ENCODE data around the gene TMCO5A.

DNA sequence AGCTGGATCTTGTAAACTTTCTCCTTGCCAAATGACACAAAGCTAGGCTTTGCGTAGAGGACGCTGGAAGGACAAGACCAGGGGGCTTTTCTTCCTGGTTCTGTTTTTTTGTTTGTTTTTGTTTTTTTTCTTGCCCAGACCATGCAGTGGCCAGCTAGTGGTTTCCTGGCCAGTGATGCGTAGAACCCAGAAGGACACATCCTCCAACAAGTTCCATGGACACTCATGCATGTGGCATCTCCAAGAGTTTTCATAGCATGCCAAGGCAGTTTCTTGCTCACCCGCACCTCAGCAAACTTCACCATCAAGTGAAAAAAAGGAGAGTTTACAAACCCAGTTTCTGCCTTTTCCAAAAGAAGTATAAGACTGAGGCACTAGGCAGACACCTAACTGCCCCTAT, 46.1 kb upstream of the TMCO5A start:
- no peak for TF ChIP-seq U2AF1 (optimal IDR thresholded peaks at IDR 0.05; ENCODE audit: low read depth, low read length)
- TF ChIP-seq, protein P1, sequence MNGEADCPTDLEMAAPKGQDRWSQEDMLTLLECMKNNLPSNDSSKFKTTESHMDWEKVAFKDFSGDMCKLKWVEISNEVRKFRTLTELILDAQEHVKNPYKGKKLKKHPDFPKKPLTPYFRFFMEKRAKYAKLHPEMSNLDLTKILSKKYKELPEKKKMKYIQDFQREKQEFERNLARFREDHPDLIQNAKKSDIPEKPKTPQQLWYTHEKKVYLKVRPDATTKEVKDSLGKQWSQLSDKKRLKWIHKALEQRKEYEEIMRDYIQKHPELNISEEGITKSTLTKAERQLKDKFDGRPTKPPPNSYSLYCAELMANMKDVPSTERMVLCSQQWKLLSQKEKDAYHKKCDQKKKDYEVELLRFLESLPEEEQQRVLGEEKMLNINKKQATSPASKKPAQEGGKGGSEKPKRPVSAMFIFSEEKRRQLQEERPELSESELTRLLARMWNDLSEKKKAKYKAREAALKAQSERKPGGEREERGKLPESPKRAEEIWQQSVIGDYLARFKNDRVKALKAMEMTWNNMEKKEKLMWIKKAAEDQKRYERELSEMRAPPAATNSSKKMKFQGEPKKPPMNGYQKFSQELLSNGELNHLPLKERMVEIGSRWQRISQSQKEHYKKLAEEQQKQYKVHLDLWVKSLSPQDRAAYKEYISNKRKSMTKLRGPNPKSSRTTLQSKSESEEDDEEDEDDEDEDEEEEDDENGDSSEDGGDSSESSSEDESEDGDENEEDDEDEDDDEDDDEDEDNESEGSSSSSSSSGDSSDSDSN (IDR thresholded peaks at IDR 0.05; ENCODE audit: borderline replicate concordance in 1 of 2, low read depth in 2 of 2, low read length in 2 of 2), result no peak
- TF ChIP-seq, protein P2, sequence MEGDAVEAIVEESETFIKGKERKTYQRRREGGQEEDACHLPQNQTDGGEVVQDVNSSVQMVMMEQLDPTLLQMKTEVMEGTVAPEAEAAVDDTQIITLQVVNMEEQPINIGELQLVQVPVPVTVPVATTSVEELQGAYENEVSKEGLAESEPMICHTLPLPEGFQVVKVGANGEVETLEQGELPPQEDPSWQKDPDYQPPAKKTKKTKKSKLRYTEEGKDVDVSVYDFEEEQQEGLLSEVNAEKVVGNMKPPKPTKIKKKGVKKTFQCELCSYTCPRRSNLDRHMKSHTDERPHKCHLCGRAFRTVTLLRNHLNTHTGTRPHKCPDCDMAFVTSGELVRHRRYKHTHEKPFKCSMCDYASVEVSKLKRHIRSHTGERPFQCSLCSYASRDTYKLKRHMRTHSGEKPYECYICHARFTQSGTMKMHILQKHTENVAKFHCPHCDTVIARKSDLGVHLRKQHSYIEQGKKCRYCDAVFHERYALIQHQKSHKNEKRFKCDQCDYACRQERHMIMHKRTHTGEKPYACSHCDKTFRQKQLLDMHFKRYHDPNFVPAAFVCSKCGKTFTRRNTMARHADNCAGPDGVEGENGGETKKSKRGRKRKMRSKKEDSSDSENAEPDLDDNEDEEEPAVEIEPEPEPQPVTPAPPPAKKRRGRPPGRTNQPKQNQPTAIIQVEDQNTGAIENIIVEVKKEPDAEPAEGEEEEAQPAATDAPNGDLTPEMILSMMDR (IDR thresholded peaks at IDR 0.05 in 2 of 3, conservative IDR thresholded peaks at IDR 0.05 in 1 of 3; ENCODE audit: insufficient read depth in 2 of 3, low read depth in 1 of 3, low read length in 3 of 3), result no peak
- no peak for TF ChIP-seq YBX1 (IDR thresholded peaks at IDR 0.05)
- no peak for TF ChIP-seq ATF1 (CRISPR knock-in tag; IDR thresholded peaks at IDR 0.05)
- no peak for TF ChIP-seq ATF1 (tag; IDR thresholded peaks at IDR 0.05)
- no peak for TF ChIP-seq NRF1 (conservative IDR thresholded peaks at IDR 0.05 in 1 of 2, IDR thresholded peaks at IDR 0.05 in 1 of 2)
